Panc1 (cell line): ENCODE data around the gene TIMM29.

Source experiments
- POLR2AphosphoS5 ChIP-seq: IDR thresholded peaks from 2 replicates; pipeline ENCODE4 v1.6.1; 2012; ENCODE audit warnings: mild to moderate bottlenecking, low read depth, low read length, moderate library complexity
- SIN3A ChIP-seq: IDR thresholded peaks from 2 replicates; pipeline ENCODE4 v1.6.1; 2012; ENCODE audit warnings: low read depth, mild to moderate bottlenecking, low read length, moderate library complexity, borderline replicate concordance; ENCODE audit not compliant: insufficient read depth
- TF ChIP-seq, protein P1 (sequence below): fragments of 450-650 bp; IDR thresholded peaks from 2 replicates; pipeline ENCODE4 v1.5.1; 2017; ENCODE audit warnings: mild to moderate bottlenecking

GRCh38 chr19:10975374-10976130 is 46.9 kb downstream of the TIMM29 start:
- TF ChIP-seq, protein P1, sequence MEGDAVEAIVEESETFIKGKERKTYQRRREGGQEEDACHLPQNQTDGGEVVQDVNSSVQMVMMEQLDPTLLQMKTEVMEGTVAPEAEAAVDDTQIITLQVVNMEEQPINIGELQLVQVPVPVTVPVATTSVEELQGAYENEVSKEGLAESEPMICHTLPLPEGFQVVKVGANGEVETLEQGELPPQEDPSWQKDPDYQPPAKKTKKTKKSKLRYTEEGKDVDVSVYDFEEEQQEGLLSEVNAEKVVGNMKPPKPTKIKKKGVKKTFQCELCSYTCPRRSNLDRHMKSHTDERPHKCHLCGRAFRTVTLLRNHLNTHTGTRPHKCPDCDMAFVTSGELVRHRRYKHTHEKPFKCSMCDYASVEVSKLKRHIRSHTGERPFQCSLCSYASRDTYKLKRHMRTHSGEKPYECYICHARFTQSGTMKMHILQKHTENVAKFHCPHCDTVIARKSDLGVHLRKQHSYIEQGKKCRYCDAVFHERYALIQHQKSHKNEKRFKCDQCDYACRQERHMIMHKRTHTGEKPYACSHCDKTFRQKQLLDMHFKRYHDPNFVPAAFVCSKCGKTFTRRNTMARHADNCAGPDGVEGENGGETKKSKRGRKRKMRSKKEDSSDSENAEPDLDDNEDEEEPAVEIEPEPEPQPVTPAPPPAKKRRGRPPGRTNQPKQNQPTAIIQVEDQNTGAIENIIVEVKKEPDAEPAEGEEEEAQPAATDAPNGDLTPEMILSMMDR: no peak
- no peak for TF ChIP-seq POLR2AphosphoS5
- no peak for TF ChIP-seq SIN3A
